HG03108 (cell line): ENCODE data around the gene CNOT10.
"Not testable (repeated sequence)": the region's sequence is repeated elsewhere in the genome, so short reads cannot be mapped to it uniquely, and the experiment has no call there.

Source experiments
- ATAC-seq: cut with Tn5 transposase; IDR thresholded peaks from one replicate; pipeline ENCODE4 v1.9.1; 2021; ENCODE audit warnings: moderate library complexity; ENCODE audit not compliant: unreplicated experiment

The CNOT10 gene

DNA sequence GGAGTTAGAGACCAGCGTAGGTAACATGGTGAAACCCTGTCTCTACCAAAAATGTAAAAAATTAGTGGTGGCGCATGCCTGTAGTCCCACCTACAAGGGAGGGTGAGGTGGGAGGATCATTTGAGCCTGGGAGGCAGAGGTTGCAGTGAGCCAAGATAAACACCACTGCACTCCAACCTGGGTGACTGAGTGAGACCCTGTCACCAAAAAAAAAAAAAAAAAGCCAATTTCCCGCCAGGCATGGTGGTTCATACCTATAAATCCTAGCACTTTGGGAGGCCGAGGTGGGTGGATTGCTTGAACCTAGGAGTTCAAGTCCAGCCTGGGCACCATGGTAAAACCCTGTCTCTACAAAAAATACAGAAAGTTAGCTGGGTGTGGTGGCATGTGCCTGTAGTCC, 6.9 kb downstream of the CNOT10 start:
- ATAC-seq: no peak

DNA sequence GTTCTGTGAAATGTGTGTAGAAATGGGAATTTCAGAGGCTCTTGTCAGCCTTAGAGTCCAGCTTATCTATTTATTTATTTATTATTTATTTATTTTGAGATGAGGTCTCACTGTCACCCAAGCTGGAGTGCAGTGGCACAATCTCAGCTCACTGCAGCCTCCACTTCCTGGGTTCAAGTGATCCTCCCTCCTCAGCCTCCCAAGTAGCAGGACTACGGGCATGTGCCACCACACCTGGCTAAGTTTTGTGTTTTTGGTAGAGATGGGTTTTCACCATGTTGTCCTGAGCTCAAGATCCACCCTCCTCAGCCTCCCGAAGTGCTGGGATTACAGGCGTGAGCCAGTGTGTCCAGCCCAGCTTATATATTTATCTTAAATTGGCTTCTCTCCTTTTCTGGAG, 11.5 kb downstream of the CNOT10 start:
- ATAC-seq: no peak

DNA sequence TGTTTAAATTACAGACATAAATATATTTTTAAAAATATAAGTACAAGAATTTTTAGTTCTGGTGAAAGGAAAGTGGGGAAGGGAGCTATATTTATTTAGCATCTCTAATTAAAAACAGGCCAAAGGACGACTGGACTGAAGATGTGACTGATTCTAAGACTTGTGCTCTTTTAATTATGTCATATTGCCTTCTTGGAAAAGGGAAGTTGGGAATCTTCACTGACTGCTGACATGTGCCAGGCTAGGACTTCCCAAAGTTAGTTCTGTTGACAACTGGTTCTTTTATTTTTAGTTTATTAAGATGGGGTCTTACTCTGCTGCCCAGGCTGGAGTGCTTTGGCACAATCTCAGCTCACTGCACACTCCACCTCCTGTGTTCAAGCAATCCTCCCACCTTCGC, 13.5 kb downstream of the CNOT10 start:
- no peak for ATAC-seq

DNA sequence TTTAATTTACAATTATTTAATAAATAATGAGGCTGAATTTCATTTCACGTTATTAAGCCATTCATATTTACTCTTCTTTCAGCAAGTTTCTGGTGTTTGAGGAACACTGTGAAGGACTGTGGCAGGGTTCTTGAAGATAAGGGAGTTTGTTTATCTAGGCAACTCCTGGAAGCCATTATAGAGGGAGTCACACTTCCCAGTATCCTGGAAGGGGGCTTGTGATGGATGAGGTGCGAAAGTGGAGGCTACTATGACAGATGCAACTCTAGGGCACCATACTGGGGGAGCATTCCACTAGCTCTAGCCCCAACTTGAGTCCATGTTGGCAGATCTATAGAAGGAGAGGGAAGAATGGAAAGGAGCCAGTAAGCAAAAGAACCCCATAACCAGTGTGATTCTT, 14.4 kb downstream of the CNOT10 start:
- no peak for ATAC-seq

DNA sequence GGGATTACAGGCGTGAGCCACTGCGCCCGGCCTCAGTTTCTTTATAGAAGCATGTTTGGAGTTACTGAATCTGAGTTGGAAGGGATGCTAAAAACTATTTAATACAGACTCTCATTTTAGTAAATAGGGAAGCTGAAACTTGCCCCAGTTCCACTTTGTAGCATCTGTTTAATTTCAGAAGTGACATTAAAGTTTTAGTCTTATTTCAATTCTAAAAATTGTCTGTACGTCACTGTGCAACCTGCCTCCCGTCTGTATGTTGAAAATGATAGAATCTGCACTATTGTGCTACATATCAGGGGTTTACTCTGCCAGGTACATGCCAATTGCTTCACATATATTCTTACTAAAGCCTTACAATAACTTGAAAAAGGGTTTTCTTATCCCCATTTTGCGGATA, 15.3 kb downstream of the CNOT10 start:
- ATAC-seq: no peak

DNA sequence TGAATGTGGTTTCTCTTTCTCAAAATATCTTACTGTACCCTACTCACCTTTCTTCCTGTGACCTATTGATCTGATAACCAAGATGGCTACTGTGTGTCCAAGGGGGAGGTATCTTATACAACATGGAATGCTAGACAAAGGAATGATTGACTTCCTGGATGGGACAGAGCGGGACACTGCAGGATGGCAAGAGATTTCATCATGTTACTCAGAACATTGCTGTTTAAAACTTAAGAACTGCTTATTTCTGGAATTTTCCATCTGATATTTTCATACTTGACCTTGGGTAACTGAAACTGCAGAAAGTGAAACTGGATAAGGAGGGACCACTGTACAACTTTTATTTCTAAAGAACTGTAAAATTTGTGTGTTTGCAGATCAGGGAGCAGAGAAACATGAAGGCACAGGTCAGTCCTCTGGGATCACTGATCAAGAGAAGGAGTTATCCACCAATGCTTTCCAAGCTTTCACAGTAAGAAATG, 18.5 kb downstream of the CNOT10 start:
- no peak for ATAC-seq

DNA sequence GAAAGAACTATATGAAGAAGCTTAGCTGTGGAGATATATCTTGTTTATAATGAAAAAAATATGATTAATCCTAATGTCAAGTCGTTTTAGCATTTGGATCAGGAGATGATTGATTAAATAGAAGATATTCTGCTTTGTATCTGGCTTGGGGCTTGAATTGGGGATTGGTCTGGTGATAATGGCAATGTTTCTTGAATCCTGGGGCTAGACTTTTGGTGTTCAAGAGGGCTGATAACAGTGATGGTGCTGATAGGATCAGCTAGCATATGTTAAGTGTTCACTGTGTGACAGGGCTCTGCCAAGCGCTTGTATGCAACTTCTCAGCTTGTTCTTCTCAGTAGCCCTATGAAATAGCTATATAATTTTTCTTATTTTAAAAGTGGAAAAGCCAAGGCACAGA, 20.2 kb downstream of the CNOT10 start:
- no peak for ATAC-seq

DNA sequence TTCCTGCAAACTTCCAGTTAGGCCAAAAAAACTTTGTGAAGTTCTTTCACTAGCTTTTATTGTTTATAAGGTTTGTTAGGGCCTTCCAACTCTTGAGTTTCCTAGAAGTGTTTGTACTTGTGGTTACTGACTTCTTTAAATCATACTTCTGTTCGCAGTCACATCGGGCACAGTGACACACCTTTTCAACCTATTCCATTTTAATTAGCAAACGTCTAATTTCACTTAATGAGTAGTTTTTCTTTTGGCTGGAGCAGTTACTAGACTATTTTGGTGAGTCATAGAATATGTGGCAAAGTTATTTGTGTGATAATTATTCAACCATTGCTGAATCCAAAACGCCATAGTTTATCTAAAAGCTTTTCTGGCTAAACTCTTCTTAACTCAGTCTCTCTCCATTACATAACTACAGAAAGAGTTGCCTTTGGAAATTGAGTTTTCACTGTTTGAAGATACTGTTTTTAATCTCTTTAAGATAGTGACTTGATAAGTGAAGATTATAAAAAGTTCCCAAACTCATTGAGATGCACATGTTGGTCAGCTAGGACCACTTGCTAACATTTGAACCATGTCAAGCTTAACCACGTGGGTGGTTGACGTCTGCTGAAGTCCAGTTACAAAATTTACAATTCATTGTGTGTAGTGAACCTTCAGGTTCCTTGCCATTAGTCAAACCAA, 21.5 kb downstream of the CNOT10 start:
- ATAC-seq: no peak

DNA sequence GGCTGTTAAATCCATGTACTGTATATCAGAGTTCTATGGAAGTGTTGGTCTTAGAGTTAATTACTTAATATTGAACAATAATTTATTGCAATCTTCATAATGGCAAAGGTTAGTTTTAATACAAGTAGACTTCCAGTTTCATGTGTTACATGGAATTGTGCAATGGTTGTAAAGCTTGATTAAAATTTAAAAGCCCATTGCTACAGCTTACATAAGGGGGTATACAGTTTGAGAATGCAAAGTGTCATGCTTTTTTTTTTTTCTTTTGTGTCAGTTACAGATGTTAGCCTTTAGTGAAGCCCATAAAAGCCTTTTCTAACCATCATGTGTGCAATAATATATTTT, 22.0 kb downstream of the CNOT10 start:
- ATAC-seq: no peak

DNA sequence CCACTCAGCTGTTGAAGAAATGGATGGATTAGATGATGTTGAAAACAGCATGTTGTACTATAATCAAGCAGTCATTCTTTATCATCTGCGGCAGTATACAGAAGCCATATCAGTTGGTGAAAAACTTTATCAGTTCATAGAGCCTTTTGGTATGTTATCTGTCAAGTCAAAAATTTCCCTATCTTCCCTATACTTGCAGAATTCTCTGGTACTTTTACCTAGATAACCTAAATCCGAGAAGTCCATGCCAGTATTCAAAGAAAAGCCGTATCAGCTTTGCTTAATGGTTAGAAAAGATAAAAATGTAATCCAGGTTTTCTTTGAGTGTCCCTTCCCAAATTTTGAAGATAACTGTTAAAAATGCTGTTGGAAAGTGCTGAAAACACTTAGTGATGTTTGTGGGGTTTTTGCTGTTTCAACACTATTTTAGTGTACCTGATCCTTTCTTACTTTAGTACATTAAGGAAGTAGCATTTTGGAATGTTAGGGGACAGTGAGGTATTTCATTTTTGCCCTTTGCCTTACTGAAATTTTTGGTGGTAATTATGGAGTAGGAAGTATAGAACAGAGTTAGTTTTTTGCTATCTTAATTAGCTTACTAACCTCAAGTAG, 23.8 kb downstream of the CNOT10 start:
- ATAC-seq: no peak

DNA sequence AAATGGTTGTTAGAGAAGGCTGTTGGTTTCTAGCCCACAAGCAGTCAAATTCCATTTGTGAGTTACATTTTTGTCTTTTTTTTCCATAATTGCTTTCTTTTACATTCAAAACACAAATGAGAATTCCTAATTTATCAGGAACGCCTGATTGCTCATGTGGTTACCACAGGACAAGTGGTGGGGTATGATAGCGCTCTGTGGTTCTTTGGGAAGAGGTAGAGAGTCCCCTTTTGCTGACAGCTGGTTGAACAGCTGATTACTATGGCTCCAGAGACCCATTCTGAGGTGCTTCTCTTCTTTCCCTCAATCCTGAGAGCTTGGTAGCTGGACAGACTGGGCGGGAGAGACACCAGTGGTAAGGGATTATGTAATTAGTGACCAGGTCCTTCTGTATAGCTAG, 24.4 kb downstream of the CNOT10 start:
- ATAC-seq: no peak

DNA sequence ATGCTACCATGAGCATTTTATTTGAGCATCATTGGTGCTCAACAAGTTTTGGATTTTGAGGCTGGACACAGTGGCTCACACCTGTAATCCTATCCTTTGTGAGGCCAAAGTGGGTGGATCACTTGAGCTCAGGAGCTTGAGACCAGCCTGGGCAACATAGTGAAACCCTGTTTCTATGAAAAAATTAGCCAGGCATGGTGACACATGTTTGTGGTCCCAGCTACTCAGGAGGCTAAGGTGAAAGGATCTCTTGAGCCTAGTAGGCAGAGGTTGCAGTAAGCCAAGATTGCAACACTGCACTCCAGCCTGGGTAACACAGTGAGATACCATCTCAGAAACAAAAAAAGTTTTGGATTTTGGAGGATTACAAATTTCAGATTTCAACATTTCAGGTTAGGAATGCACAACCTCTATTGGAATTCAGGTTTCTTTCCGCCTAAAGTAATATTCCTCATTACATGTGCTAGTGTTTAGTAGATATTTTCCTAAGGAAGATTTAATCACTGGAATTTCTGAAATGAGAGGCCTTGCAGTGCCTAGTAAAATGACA, 27.6 kb downstream of the CNOT10 start:
- no peak for ATAC-seq

DNA sequence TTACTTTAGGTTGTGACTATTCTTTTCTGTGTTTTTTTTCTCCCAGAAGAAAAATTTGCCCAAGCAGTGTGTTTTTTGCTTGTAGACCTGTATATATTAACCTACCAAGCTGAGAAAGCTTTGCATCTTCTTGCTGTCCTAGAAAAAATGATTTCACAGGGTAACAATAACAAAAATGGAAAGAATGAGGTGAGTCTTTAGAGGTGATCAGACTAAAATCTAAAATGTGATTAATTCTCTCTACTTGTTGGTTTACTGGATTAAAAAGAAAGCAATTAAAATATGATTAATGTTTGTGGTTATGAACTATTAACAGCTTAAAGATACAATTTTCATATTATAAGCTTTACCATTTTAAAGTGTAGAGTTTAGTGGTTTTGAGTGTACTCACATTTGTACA, 28.2 kb downstream of the CNOT10 start:
- ATAC-seq: no peak

DNA sequence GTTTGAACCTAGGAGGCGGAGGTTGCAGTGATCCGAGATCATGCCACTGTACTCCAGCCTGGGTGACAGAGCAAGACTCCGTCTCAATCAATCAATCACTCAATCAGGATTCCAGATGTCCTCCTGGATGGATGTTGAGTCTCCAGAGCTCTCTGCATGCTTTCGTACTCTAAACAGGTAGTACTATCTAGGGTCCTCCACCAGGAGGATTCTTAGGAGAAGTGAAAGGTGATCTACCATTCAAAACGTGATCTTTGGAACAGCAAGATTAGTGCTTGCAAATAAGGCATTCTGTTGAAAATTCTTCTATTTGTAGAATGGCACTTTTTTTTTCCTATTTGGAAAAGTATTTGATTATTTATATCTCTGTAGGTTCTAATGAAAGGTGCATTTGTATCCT, 34.3 kb downstream of the CNOT10 start:
- no peak for ATAC-seq

DNA sequence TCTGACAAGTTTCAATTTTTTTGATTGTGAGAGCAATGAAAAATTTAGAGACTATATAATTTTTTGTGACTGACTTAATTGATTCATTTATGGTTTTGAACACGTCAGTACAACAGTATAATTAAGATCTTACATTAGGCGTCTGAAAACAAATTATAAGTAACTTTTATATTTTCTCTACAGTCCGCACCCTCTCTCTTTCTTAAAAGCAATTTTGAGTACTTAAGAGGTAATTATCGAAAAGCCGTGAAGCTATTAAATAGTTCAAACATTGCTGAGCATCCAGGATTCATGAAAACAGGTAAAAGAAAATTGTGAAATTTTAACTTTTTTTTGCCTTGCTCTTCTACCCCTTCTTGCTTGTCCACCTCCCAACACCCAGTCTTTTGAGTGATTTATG, 34.9 kb downstream of the CNOT10 start:
- ATAC-seq: no peak

DNA sequence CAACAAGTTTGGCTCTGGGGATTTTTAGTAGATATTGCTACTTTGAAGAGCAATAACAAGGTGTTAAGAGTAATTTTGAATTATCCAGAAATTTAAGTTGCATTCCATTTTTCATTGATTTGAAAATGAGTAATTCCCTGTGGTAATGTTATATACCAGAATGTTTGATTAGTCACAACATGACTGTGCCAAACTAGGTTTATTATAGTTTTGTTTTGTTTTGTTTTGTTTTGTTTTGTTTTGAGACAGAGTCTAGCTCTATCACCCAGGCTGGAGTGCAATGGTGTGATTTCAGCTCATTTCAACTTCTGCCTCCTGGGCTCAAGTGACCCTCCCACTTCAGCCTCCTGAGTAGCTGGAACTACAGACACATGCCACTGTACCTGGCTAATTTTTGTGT, 40.7 kb downstream of the CNOT10 start:
- no peak for ATAC-seq

DNA sequence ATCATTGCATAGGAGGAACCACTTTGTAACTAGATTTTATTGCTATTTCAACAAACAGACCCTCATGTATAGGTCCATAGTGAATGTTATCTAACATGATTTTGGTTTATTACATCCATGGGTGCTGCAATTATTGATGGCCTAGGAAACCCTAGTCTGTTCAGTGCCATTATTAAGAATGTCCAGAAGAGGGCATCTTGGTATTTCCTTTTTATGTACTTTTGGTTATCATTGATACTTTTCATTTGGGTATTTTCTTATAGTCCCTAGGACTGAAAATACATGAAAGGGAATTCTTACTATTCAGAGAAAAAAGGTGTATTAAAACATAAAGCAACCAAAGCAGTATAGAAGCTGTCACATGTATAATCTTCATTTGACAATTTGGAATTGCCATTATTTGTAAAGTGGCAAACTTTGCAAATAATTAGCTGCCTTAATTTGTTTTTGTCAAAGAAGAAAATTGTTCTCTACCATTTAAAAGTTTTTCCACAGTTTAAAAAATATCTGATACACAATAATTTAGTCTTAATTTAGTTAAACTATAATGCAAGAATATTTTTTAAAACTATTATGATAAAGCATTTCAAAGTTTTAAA, 48.7 kb downstream of the CNOT10 start:
- ATAC-seq: no peak

DNA sequence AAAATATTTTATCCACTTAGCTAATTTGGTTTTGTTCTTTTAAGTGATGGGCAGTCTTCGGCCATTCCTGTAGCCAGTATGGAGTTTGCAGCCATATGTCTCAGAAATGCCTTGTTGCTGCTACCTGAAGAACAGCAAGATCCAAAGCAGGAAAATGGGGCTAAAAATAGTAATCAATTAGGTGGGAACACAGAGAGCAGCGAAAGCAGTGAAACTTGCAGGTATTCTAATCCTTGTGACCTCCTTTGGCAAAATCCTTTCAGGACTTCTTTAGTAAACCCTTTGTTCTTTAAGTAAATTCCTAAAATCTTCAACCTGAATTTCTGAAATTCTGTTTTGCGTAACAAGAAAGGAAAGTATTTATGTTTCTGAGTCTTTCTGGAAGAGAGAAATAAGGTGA, 49.8 kb downstream of the CNOT10 start:
- no peak for ATAC-seq

DNA sequence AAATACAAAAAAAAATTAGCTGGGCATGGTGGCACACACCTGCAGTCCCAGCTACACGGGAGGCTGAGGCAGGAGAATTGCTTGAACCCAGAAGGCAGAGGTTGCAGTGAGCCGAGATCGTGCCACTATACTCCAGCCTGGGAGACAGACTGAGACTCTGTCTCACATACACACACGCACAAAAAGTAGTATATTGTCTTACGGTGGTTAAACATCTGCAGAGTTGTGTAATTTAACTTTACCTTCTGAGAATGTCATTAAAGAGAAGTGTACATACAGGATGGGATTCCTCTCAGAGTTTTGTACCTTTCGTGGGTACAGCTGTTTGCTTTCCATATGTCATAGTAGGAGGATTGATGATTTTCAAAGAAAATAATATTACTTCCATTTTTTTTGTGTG, 58.5 kb downstream of the CNOT10 start:
- ATAC-seq: not testable (repeated sequence)

DNA sequence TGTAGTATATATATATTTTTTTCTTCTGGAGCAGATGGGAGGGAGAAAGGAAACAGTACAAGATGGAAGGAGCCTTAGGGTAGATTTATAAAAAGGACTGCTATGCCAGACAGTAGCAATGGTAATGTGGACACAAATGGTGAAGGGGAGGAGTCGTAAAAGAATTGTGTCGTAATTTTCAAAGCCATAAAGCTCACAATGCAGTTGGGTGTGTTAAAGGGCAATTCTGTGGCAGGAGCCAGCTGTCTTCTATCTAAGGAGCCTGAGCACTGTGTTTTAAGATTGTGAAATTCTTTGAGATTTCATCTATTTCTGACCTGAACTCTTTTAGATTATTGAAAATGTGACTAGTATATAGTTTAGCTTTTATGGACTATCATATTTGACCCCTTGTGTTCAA, 58.9 kb downstream of the CNOT10 start:
- ATAC-seq: no peak

DNA sequence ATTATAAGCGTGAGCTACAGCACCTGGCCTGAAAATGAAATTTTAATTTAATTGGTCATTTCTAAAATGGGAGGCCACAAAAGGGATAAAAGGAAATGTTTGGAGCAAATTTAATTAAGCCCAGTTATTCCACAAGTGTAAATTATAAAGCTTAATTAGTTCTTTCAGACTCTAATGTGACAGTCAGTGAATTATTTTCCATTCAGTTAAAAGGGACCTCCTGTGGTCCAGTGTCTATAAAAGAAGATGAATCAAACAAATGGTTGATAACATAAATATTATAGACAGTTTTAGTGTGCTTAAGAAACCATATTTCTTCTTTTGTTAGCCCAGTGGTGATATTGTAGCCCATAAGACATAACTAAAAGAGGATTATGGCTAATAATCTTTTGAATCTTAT, 66.4 kb downstream of the CNOT10 start:
- ATAC-seq: no peak

DNA sequence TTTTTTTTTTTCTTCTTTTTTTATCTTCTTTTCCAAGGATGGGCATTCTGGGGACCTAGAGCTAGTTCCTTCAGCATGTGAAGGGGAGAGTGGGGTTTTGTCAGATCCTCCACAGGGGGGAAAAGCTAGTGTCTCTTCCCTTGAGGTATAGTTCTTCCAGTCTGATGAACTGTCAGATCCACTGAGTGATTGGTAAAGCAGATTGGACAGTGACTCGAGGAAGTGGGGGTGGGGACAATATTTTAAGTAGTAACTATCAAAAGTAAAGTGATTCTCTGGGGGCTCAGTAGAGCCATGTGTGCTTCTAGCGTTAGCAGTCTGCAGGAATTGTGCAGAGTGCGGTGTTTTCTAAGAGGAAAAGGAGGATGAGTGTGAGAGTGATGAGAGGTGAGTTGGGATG, 70.8 kb downstream of the CNOT10 start:
- no peak for ATAC-seq
